IgD-negative memory B cell (primary cell): ENCODE measurements around the gene SLC2A6. TPM values are rescaled to one million over a fixed set of nuclear protein-coding genes. Genes with fewer than 3 reads are reported as not detected.

ENCODE experiments used
- H3K27ac Mint-ChIP-seq, 3 donors: one replicate each; pipeline ENCODE4 v1.8.0; 2020 to 2022; ENCODE audit warnings: mild to moderate bottlenecking in 3 of 3, mixed read lengths in 3 of 3, moderate library complexity in 1 of 3
- H3K27me3 Mint-ChIP-seq: one replicate; pipeline ENCODE4 v1.8.0; 2021; ENCODE audit warnings: mixed read lengths
- H3K36me3 Mint-ChIP-seq: one replicate; pipeline ENCODE4 v1.8.0; 2020; ENCODE audit warnings: mild to moderate bottlenecking, mixed read lengths
- H3K4me1 Mint-ChIP-seq, 3 donors: one replicate each; pipeline ENCODE4 v1.8.0; 2020 to 2022; ENCODE audit warnings: mixed read lengths in 3 of 3, mild to moderate bottlenecking in 1 of 3
- H3K4me3 Mint-ChIP-seq, 4 donors: one replicate each; pipeline ENCODE4 v1.8.0; 2020 to 2022; ENCODE audit warnings: mild to moderate bottlenecking in 4 of 4, mixed read lengths in 4 of 4, moderate library complexity in 3 of 4
- H3K9me3 Mint-ChIP-seq, 3 donors: one replicate each; pipeline ENCODE4 v1.8.0; 2020 to 2021; ENCODE audit warnings: mixed read lengths in 3 of 3, mild to moderate bottlenecking in 1 of 3
- polyA plus RNA-seq: library from polyadenylated mRNA; unstranded; fragments of 300-500 nt; fragmentation: Illumina TruSeq; gene quantifications from one replicate; pipeline ENCODE4 v1.2.3, GENCODE V29; 2021

SLC2A6 gene, protein sequence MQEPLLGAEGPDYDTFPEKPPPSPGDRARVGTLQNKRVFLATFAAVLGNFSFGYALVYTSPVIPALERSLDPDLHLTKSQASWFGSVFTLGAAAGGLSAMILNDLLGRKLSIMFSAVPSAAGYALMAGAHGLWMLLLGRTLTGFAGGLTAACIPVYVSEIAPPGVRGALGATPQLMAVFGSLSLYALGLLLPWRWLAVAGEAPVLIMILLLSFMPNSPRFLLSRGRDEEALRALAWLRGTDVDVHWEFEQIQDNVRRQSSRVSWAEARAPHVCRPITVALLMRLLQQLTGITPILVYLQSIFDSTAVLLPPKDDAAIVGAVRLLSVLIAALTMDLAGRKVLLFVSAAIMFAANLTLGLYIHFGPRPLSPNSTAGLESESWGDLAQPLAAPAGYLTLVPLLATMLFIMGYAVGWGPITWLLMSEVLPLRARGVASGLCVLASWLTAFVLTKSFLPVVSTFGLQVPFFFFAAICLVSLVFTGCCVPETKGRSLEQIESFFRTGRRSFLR
- 65.2 TPM for polyA plus RNA-seq

DNA sequence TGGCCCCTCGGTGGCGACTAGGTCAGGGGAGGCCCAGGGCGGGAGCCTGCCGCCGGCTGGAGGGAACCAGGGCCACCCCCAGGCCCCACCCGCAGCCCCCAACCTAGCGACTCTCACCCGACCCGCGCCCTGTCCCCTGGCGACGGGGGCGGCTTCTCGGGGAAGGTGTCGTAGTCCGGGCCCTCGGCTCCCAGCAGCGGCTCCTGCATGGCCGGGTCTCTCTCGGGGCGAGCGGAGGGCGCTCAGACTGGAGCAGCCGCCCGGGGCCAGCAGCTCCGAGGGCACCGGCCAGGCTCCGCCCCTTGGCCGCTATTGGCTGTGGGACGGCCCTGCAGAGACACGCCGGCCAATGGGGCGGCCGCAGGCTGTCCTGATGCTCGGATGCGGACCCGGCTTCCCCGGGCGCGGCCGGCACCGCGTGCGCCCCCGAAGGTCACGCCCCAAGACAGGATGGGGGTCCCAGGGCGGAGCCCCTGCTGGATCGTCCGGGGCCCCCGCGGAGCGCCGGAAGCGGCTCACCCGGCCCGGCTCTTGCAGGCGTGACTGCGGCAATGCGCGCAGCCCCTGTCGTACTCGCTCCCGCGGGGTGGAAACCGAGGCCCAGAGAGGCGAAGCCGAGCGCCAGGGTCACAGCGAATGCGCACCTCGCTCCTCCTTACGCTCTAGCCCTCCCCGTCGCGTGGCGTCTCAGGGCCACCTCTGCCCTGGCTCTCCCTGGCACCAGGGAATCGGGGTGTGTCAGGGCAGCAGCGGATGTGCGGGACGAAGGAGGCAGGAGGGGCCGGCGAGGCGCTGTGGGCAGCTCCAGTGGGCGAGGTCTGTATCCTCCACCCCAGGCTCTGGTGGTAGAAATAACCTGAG, at the start of gene SLC2A6:
SLC2A6 (minus strand) TSS at position 249 of the 861 bp plus-strand sequence; CDS start at position 209, 40 bp downstream.
- peaks cover 3% of the 10 kb centered on the region for H3K36me3 Mint-ChIP-seq
- H3K9me3 Mint-ChIP-seq: no peaks in the 10 kb centered on the region
- peaks cover 14 to 29% (median 22%) of the 10 kb centered on the region in 3 donors for H3K4me1 Mint-ChIP-seq
- peaks cover 2% of the 10 kb centered on the region for H3K27me3 Mint-ChIP-seq
- H3K4me3 Mint-ChIP-seq: peak within 1 kb of the TSS; percentile 88 to 97 (median 92)
- peak within 1 kb of the TSS; percentile 76 to 91 (median 91) for H3K27ac Mint-ChIP-seq

DNA sequence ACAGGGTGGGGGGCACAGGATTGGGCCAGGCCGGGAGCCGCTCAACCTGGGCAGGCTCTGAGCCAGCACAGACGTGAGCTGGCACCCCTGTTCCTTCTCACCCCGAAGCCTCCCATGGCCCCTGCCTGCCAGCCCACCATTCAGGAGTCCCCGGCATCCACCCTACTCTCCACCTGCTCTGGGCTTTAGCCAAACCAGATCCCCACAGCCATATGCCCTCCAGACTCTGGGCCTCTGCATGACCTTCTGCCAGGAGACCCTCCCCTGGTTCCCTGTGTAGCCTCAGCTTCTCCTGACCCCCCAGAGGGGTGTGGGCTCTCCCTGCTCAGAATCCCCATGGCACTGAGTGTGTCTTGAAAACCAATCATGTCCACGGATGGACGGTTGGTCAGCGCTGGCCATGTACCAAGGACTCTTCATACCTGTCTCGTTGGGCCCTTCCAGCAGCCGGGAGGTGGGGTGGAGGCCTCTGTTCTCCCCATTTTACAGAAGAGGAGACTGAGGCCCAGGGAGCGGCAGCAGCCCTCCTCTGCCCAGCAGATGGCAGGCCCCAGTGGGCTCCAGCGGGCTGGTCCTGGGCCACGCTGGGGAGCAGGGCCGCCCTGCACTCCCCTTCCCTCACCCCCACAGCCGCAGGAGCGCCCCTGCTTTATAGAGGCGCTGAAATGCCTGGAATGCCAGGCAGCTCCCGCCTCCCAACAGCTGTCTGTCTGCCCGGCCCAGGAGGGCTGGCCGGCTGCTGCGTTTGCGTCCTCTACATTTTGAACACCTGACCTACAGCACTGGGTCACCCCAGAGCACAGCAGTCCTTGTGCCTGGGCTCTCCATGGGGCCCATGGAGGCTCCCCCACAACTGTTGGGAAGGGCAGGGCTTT, 49.3 kb upstream of the SLC2A6 start:
- Mint-ChIP-seq H3K27me3 (peaks cover 24% of the 10 kb centered on the region), H3K4me1 (peaks cover 0 to 4% (median 2%) of the 10 kb centered on the region in 3 donors), H3K9me3 (no peaks in the 10 kb centered on the region), H3K36me3 (no peaks in the 10 kb centered on the region), H3K27ac (no peak overlapping the region), H3K4me3 (no peak overlapping the region)

DNA sequence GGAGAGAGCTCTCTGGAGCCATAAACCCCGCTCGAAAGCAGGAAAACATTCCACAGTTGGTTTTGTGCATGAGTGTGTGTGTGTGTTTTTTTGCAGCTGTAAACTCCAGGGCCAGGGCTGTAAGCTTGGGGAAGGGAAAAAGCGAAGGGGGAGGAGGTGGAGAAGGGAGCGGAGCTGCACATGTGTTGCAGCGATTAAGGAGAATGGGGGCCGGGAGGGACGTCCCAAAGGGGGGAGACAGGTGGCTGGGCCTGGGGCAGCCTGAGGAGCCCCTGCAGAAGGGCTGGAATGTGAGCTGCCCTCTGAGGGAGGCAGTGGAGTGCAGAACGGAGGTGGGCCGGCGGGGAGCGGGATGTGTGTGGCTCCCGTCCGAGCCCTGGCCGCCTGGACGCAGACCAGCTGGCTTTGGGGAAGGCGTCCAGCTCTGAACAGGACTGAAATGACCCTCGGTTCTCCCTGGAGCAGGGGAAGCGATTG, 48.6 kb upstream of the SLC2A6 start:
- Mint-ChIP-seq H3K9me3 (no peaks in the 10 kb centered on the region), H3K36me3 (no peaks in the 10 kb centered on the region), H3K4me1 (peaks cover 0 to 4% (median 0%) of the 10 kb centered on the region in 3 donors), H3K4me3 (no peak overlapping the region), H3K27me3 (peaks cover 18% of the 10 kb centered on the region), H3K27ac (peak overlapping the region in 1 of 3 donors; percentile 91)

DNA sequence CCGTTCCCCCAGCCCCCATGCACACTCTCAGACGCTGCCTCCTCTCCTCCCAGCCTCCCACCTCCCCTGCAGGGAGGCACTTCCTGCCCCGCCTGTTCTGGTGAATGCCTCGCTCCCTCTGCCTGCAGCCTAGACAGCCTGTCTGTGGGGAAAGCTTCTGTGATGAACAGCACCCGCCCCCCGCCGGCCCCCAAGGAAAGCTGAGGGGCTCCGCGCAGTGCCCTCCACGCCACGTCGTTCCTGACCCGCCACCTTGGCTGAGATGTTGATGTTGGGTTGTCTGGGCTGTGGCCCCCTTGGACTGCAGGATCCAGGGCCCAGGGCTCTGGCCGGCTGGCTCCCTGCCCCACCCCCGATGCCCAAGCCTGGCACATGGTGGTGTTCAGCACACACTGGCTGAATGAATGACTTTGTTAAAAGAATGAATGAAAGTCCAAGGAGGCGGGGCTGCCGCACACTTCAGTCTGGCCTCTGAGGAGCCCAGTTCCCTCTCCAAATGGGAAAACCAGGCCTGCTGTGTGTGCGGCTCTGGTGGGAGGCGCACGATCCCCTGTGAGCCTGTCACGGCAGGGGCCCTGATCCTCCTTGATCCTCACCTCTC, 47.9 kb upstream of the SLC2A6 start:
- Mint-ChIP-seq H3K27me3 (peaks cover 16% of the 10 kb centered on the region), H3K27ac (peak overlapping the region in 1 of 3 donors; percentile 91), H3K4me3 (no peak overlapping the region), H3K9me3 (no peaks in the 10 kb centered on the region), H3K4me1 (peaks cover 0 to 4% (median 0%) of the 10 kb centered on the region in 3 donors), H3K36me3 (no peaks in the 10 kb centered on the region)

DNA sequence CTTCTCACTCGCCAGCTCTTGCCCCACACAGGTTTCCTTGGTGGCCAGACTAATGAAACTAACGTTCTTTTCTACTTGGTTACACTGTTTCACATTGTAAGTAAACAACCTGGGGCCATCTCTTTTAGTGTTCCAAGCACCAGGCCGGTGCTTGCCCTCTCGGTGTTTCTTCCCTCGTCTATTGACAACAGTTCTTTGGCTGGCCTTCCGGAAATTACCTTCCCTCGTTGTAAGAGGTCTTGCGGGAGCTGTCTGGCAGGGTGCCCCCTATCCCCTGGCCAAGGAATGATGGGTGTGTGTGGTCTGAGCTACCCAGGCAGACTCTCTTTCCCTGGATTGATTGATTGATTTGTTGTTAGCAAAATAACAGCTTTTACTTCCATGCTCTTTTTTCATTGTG, 46.8 kb upstream of the SLC2A6 start:
- H3K4me3 Mint-ChIP-seq: no peak overlapping the region
- peaks cover 14% of the 10 kb centered on the region for H3K27me3 Mint-ChIP-seq
- peak overlapping the region in 1 of 3 donors; percentile 14 for H3K27ac Mint-ChIP-seq
- no peaks in the 10 kb centered on the region for H3K9me3 Mint-ChIP-seq
- peaks cover 0 to 4% (median 0%) of the 10 kb centered on the region in 3 donors for H3K4me1 Mint-ChIP-seq
- H3K36me3 Mint-ChIP-seq: no peaks in the 10 kb centered on the region

DNA sequence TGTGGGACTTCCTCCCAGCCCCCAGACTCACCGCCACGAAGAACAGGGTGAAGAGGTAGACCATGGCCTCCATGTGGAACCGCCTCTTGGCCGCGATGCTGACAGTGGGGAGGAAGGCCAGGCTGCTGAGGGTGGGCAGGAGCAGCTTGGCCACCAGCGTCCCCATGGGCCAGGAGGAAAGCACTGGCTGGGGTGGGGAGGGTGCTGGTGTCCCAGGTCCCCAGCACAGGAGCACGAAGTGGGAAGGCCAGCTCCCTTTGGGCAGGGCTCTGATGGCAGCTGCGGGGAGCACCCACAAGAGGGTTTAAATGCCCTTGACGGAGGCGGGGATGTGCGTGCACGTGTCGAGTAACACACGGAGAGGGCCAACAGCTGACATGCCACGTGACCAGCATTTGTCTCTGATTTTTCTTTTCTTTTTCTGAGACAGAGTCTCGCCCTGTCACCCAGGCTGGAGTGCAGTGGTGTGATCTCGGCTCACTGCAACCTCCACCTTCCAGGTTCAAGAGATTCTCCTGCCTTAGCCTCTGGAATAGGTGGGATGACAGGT, 45.9 kb upstream of the SLC2A6 start, which contains the start of gene MYMK:
MYMK (minus strand) TSS at position 281 of the 550 bp plus-strand sequence; CDS start at position 166, 115 bp downstream.
- Mint-ChIP-seq H3K27ac (peak within 1 kb of the TSS in 1 of 3 donors; percentile 14), H3K4me3 (no peak within 1 kb of the TSS), H3K27me3 (peaks cover 9% of the 10 kb centered on the region), H3K4me1 (peaks cover 0 to 4% (median 0%) of the 10 kb centered on the region in 3 donors), H3K36me3 (no peaks in the 10 kb centered on the region), H3K9me3 (no peaks in the 10 kb centered on the region)

DNA sequence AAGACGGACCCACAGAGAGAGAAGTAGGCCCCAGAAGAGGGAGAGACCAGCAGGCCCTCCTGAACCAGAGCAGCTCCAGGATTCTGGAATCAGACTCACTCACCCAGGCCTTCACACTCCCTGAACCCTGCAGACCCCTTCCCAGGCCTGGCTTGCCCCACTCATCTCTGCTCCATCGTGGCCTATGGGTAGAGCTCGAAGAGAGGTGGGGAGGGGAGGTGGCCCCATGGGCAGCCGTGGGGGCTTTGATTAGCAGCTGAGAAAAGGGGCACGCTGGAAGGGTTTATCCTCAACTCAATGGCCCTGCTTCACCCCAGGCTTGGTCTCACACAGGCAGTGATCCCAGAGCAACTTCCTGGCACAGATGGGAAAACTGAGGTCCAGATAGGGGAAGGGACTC, 45.2 kb upstream of the SLC2A6 start:
- H3K27ac Mint-ChIP-seq: no peak overlapping the region
- peaks cover 7% of the 10 kb centered on the region for H3K27me3 Mint-ChIP-seq
- no peak overlapping the region for H3K4me3 Mint-ChIP-seq
- H3K36me3 Mint-ChIP-seq: no peaks in the 10 kb centered on the region
- H3K9me3 Mint-ChIP-seq: no peaks in the 10 kb centered on the region
- peaks cover 0 to 4% (median 0%) of the 10 kb centered on the region in 3 donors for H3K4me1 Mint-ChIP-seq

DNA sequence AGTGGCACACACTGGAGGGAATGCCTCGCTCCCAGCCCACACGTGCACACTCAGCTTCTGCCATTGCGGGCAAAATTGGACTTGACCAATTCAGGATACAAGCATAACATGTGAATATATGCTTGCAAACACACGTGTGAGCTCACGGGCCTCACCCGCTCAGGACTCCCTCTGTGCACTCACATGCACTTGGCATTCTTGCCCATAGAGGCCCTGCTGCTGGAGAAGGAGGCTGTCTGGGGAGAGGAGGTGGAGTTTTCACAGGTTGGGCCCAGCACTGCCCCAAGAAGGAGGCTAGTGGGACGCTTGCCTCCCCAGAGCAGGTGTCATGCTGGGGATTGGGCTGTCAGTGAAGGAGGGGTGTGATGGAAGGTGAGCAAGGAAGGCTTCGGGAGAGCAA, 44.2 kb upstream of the SLC2A6 start:
- H3K4me3 Mint-ChIP-seq: no peak overlapping the region
- no peaks in the 10 kb centered on the region for H3K36me3 Mint-ChIP-seq
- no peak overlapping the region for H3K27ac Mint-ChIP-seq

DNA sequence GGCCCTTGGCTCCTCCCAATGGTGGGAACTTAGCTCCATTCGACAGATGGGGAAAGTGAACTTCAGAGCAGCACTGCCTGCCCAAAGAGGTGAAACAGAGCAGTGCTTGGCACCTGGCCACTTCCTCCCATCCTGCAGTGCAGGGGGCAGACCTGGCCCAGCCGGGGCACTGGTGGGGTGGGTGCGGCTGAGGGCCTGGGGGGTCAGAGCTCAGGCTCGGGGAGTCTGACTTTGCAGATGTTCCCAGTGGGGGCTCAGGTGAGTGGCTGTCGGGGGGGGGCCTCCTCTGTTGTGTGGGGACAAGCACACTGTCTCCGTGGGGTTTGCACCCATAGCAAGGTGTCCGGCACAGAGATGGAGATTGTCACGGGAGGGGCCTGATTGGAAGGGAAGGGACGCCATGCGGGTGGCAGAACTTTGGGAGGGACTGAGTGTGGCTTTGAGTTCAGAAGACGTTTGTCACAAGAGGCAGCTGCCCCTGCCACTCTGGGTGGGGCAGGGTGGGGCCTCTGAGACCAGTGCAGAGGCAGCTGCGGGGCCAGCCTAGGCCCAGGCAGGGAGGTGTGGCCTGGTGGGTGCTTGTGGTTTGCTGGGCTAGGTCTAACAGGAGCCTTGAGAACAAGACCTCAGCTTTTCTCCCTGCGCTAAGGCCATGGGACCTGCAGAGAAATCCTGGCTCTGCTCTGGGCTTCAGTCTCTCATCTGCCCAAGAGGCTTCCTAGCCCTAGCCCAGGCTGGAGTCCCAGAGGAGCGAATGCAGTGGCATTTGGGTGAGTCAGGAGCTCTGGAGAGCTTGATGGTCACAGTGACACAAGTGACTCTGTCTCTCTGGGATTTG, 43.4 kb upstream of the SLC2A6 start:
- Mint-ChIP-seq H3K4me3 (no peak overlapping the region), H3K4me1 (peaks cover 0 to 2% (median 0%) of the 10 kb centered on the region in 3 donors), H3K27me3 (peaks cover 6% of the 10 kb centered on the region), H3K27ac (no peak overlapping the region), H3K36me3 (no peaks in the 10 kb centered on the region), H3K9me3 (no peaks in the 10 kb centered on the region)

More for the DNA sequence above, 44.2 kb upstream of the SLC2A6 start:
- H3K27me3 Mint-ChIP-seq: peaks cover 9% of the 10 kb centered on the region
- peaks cover 0 to 3% (median 0%) of the 10 kb centered on the region in 3 donors for H3K4me1 Mint-ChIP-seq
- no peaks in the 10 kb centered on the region for H3K9me3 Mint-ChIP-seq

DNA sequence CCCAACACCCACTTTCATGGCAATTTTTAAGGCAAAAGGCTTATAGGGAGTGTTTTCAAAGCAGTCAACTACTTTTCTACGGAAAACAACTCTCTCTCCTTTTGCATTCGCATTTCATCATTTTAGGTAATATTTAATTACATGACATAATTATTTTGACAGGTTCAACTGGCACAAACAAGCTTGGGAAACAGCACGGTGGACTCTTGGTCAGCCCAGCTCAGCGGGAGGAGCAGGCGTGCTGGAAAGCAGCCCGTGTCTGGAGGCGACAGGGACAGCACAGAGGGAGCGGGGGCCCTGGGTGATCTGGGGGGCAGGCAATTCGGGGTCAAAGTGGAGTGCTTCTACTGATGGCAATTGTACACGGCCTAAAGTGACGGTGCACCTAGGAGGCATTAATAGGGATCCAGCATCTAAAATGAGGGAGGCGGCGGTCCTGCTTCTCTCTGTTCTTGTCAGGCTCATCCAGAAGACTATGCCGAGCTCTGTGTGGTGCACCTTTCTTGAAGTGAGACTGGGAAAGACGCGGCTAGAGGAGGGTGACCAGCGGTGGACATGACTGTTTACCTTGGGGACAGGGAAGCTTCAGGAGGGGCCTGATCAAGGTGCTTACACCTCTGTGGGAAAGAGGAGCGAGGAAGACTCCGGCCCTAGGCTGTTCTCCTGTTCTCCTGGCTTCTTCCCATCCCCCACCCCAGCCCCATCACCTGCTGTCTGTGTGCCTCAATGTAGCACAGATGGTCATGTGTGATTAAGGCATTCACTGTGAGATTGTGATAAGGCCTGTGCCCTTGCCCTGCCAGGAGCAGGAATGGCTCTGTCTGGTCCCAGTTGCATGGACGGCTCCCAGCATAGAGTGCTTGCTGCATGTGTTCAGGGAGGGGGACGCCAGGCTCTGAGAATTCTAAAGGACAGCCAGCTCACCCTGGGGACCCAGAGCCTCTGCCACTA, 42.5 kb upstream of the SLC2A6 start:
- Mint-ChIP-seq H3K4me1 (no peaks in the 10 kb centered on the region), H3K9me3 (no peaks in the 10 kb centered on the region), H3K4me3 (no peak overlapping the region), H3K36me3 (no peaks in the 10 kb centered on the region), H3K27me3 (peaks cover 4% of the 10 kb centered on the region), H3K27ac (no peak overlapping the region)

DNA sequence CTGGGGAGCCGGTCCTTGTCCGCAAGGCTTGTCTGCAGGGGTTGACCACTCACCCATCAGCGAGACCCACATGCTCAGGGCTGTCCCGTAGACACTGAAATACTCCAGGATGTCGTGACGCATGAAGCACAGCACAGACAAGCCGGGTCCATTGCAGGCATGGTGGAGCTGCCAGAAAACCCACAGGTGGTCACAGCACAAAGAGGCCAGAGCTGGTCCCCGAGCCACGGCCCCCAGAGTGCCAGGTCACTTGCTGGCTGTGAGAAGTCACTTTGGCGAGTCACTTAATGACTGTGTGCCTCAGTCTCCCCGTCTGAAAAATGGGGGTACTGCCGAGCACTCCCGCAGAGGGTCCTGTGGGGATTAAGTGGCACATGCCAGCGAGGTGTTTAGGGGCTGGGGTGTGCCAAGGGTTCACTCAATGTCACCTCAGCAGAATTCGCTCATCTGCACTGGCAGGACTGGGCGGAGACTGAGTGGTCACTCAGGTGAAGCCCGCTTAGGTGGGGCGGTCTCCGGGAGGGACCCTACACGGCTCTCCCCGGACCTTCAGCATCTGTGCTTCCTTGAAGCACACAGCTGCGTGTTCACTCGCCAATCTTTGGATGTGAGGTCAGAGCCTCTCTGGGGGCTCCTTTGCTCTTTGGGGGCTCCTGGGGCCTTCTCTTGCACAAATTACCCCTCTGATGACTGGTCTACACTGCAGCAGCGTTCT, 41.4 kb upstream of the SLC2A6 start:
- no peaks in the 10 kb centered on the region for H3K36me3 Mint-ChIP-seq
- H3K4me1 Mint-ChIP-seq: no peaks in the 10 kb centered on the region
- H3K27me3 Mint-ChIP-seq: peaks cover 4% of the 10 kb centered on the region
- no peaks in the 10 kb centered on the region for H3K9me3 Mint-ChIP-seq
- H3K4me3 Mint-ChIP-seq: no peak overlapping the region
- H3K27ac Mint-ChIP-seq: no peak overlapping the region
